Measurements from ENCODE around the gene SERPINB6.

Gene SERPINB6

DNA sequence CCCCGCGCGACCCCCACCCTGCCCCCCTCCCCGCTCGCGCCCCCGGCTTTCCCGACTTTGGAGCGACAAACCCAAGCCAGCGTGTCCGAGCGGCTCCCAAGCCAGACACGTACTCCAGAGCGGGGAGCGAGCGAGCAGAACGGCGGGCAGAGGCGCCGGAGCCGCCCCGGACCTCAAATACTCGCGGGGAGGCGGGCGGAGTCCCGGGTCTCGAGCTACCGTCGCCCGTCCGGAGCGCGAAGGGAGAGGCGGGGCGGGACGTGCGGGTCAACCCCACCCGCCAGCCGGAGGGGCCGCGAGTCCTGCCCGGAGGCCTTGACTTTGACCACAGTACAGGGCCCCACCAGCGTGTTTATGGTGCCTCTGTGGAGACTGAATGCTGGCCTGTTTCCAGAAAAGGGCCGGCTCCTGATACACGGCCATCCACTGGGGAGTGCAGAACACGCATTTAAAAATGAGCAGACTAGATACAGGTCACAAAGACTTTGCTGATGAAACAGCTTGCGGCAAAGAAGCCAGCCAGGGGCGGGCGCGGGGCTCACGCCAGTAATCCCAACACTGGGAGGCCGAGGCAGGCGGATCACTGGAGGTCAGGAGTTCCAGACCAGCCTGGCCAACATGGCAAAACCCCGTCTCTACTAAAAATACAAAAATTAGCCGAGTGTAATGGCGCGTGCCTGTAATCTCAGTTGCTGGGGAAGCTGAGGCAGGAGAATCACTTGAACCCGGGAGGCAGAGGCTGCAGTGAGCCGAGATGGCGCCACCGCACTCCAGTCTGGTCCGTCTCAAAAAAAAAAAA is at the start of gene SERPINB6:
TSS of gene SERPINB6 (minus strand) at position 148 of the 799 bp plus-strand sequence. CDS start 12,235 bp downstream, outside the sequence.
- DNase-seq (ENCODE audit: low spot score): peak; percentile 45
- TF ChIP-seq, protein P1, sequence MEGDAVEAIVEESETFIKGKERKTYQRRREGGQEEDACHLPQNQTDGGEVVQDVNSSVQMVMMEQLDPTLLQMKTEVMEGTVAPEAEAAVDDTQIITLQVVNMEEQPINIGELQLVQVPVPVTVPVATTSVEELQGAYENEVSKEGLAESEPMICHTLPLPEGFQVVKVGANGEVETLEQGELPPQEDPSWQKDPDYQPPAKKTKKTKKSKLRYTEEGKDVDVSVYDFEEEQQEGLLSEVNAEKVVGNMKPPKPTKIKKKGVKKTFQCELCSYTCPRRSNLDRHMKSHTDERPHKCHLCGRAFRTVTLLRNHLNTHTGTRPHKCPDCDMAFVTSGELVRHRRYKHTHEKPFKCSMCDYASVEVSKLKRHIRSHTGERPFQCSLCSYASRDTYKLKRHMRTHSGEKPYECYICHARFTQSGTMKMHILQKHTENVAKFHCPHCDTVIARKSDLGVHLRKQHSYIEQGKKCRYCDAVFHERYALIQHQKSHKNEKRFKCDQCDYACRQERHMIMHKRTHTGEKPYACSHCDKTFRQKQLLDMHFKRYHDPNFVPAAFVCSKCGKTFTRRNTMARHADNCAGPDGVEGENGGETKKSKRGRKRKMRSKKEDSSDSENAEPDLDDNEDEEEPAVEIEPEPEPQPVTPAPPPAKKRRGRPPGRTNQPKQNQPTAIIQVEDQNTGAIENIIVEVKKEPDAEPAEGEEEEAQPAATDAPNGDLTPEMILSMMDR (IDR thresholded peaks at IDR 0.05; ENCODE audit: extremely low read depth, insufficient read depth, missing control alignments): no peak
- in situ Hi-C loops (cut with MboI; ENCODE audit: low pct_unique_long_range_greater_than_20kb, low sequenced_read_pairs, unreplicated experiment): no loop called here

DNA sequence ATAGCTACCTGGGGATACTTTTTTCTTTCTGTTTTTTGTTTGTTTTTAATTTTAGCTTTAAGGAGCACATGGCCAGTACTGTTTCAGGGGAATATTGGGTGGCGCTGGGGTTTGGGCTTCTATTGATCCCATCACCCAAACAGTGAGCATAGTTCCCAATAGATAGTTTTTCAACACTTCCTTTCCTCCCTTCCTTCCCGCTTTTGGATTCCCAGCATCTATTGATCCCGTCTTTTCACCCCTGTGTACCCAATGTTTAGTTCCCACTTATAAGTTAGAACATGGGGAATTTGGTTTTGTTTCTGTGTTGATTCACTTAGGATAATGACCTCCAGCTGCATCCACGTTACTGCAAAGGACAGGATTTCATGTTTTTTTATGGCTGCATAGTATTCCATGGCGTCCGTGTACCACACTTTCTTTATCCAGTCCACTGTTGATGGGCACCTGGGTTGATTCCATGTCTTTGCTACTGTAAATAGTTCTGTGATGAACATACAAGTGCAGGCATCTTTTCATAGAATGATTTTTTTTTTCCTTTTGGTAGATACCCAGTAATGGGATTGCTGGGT is 48.5 kb upstream of the SERPINB6 start:
- TF ChIP-seq, protein P1 (IDR thresholded peaks at IDR 0.05; ENCODE audit: extremely low read depth, insufficient read depth, missing control alignments): no peak
- in situ Hi-C loops (cut with MboI; ENCODE audit: low pct_unique_long_range_greater_than_20kb, low sequenced_read_pairs, unreplicated experiment): no loop called here
- no peak for DNase-seq (ENCODE audit: low spot score)

GRCh38 chr6:3019065-3019464 is 47.7 kb upstream of the SERPINB6 start:
- TF ChIP-seq, protein P1 (IDR thresholded peaks at IDR 0.05; ENCODE audit: extremely low read depth, insufficient read depth, missing control alignments): no peak
- in situ Hi-C loops (cut with MboI; ENCODE audit: low pct_unique_long_range_greater_than_20kb, low sequenced_read_pairs, unreplicated experiment): no loop called here
- DNase-seq (ENCODE audit: low spot score): no peak

DNA sequence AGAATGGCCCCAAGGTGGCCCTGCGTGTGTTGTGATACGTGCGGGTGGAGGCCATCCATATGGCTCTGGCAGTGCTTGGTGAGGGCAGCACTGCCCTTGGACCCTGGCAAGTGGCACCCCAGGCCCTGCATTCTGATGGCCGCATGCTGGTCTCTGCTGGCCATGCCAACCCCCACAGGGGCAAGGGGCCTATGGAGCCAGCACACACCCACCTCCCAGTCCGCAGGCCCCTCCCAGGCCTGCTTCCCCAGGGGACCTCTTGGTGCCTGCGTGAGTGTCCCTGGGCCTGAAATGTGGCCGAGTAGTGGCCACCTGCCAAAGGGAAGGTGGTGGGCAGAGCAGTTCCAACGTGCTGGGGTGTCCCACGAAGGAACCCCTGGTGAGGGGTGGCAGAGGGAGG is 45.9 kb upstream of the SERPINB6 start:
- DNase-seq (ENCODE audit: low spot score): no peak
- TF ChIP-seq, protein P1 (IDR thresholded peaks at IDR 0.05; ENCODE audit: extremely low read depth, insufficient read depth, missing control alignments): no peak
- in situ Hi-C loops (cut with MboI; ENCODE audit: low pct_unique_long_range_greater_than_20kb, low sequenced_read_pairs, unreplicated experiment): no loop called here

DNA sequence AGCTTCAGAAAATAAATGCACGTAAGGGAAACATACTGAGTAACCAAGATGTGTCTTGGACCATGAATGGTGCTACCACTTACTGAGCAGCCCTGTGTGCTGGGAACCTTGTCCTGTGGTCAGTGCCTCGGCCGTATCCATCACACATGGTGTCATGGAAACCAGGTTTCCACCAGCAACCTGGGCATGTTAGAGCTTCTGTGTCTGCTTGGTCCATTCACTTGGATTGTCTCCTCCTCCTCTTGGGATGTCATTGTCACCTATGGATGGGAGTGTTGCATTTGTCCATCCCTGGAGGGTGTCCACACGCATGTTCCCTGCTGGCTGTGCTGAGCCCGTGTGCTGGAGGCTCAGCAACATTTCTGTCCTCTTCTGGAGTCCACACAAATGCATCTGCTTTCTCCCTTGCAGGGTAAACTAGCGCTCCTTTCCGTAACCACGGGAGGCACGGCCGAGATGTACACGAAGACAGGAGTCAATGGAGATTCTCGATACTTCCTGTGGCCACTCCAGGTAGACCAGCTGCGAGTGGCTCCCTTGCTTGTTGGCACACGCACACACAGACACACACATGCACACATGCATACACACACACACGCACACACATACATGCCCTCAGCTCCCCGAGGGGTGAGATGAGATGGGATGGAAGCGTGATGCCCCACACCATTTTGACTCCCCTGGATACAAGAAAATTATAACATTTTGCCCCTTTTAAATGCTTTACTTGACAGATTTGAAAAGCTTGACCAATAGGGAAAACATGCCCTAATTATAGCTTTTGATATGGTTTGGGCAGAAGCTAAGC is 45.3 kb upstream of the SERPINB6 start:
- DNase-seq (ENCODE audit: low spot score): no peak
- in situ Hi-C loops (cut with MboI; ENCODE audit: low pct_unique_long_range_greater_than_20kb, low sequenced_read_pairs, unreplicated experiment): no loop called here
- TF ChIP-seq, protein P1 (IDR thresholded peaks at IDR 0.05; ENCODE audit: extremely low read depth, insufficient read depth, missing control alignments): no peak

GRCh38 chr6:3015144-3015543 is 43.8 kb upstream of the SERPINB6 start:
- DNase-seq (ENCODE audit: low spot score): no peak
- in situ Hi-C loops (cut with MboI; ENCODE audit: low pct_unique_long_range_greater_than_20kb, low sequenced_read_pairs, unreplicated experiment): no loop called here
- TF ChIP-seq, protein P1 (IDR thresholded peaks at IDR 0.05; ENCODE audit: extremely low read depth, insufficient read depth, missing control alignments): no peak
